GM12891 (cell line): Measurements from ENCODE around the gene NTN3.
A peak's percentile ranks its signal among the peaks of the same experiment; 100 is the strongest.

Experiments used
- DNase-seq: peaks from one replicate; pipeline ENCODE4 v3.0.0; 2011; ENCODE audit warnings: low spot score; ENCODE audit not compliant: insufficient read length
- FAIRE-seq: peaks from 2 replicates; lab custom pipeline; 2011; peaks lifted over from hg19 to GRCh38; lab: Jason Lieb, UNC
- PAX5 ChIP-seq: IDR thresholded peaks from 2 replicates; pipeline ENCODE4 v1.6.1; 2011; ENCODE audit warnings: low read length, moderate library complexity, mild to moderate bottlenecking; ENCODE audit not compliant: insufficient read depth, severe bottlenecking
- POLR2A ChIP-seq: IDR thresholded peaks from 2 replicates; pipeline ENCODE4 v1.6.1; 2011; ENCODE audit warnings: low read depth, low read length, control low read depth
- POLR2AphosphoS5 ChIP-seq: IDR thresholded peaks from 2 replicates; pipeline ENCODE4 v1.6.1; 2011; ENCODE audit warnings: low read depth, low read length, control low read depth
- POU2F2 ChIP-seq: IDR thresholded peaks from 2 replicates; pipeline ENCODE4 v1.6.1; 2011; ENCODE audit warnings: low read depth, mild to moderate bottlenecking, control low read depth, low read length, moderate library complexity
- SPI1 ChIP-seq: IDR thresholded peaks from 2 replicates; pipeline ENCODE4 v1.6.1; 2011; ENCODE audit warnings: low read depth, low read length, control low read depth
- TAF1 ChIP-seq: IDR thresholded peaks from 2 replicates; pipeline ENCODE4 v1.6.1; 2011; ENCODE audit warnings: low read depth, low read length, control low read depth

NTN3 gene

DNA sequence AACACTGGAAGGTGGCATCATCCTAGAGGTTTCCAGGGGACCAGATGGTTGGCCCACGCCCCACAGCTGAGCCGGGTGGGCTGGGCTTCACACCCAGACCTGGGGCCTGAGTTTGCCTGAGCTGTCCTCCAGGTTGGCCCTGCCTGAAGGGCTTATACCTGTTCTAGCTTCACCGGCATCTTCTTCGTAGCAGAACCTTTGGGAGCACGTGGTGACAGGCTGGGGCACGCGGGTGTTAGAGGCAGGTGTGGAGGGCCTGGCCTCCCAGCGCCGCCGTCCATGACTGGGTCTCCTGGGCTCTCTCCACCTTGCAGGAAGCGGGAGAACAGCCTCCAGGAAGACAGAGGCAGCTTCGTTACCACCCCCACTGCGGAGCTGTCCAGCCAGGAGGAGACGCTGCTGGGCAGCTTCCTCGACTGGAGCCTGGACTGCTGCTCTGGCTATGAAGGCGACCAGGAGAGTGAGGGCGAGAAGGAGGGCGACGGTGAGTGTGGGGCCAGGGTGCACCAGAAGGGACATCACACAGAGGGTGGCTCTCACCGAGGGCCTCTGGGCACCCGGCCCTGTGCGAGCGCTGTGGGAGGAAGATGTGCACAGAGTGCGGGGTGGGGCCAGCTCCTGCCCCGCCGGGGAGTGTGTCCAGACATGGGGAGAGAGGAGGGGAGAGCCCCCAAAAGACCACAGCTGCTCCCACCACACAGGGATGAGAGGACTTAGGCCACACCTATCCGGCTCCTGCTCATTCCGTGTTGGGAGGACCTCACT, 15.8 kb upstream of the NTN3 start:
- no peak for DNase-seq
- TF ChIP-seq SPI1 (no peak), PAX5 (no peak), TAF1 (no peak), POLR2A (no peak), POLR2AphosphoS5 (no peak), POU2F2 (no peak)
- FAIRE-seq = no peak

DNA sequence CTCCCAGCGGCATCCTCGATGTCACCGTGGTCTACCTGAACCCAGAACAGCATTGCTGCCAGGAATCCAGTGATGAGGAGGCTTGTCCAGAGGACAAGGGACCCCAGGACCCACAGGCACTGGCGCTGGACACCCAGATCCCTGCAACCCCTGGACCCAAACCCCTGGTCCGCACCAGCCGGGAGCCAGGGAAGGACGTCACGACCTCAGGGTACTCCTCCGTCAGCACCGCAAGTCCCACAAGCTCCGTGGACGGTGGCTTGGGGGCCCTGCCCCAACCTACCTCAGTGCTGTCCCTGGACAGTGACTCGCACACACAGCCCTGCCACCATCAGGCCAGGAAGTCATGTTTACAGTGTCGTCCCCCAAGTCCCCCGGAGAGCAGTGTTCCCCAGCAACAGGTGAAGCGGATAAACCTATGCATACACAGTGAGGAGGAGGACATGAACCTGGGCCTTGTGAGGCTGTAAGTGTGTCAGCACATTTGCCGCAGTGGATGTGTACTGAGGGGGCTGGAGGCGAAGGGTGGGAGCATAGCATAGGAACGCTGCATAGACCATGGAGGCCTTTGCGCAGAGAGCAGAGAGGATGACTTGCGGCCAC, 14.4 kb upstream of the NTN3 start:
- FAIRE-seq (no peak), DNase-seq (no peak)
- TF ChIP-seq POLR2A (no peak), TAF1 (no peak), PAX5 (no peak), POU2F2 (no peak), SPI1 (no peak), POLR2AphosphoS5 (no peak)

DNA sequence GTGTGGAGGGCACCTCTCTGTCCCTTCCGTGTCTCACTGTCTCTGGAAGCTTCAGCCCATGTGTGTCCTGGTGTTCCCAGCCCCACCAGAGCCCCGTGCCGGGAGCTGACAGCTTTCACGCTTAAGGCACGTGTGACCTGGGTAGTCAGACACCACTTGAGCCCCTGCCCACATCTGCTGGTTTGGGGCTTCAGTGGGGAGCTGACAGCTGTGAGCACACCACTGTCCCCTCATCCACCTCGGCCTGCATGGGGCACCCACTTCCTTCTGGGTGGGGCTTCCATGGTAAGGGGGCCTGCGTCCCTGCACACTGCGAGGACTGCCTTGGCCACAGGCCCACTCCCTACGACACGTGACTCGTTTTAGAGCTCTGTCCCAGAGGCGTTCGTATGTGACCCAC, 13.8 kb upstream of the NTN3 start:
- FAIRE-seq = no peak
- TF ChIP-seq PAX5 (no peak), POLR2AphosphoS5 (no peak), SPI1 (no peak), TAF1 (no peak), POU2F2 (no peak), POLR2A (no peak)
- DNase-seq = no peak

DNA sequence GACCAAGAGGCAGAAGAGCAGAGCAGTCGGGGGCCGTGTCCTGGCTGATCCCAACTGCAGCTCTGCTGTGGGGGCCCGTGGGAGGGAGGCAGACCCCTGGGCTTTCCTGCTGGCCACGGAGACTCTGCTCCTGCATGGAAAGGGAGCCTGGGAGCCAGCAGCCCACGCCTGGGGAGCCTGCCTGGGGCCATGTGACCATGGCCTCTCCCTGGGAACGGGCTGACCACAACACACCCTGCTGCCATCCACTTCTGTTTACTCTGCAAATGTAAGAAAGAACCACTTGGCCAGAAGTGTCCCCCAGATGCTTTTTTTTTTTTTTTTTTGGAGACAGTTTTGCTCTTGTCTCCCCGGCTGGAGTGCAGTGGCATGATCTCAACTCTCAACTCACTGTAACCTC, 13.2 kb upstream of the NTN3 start:
- TF ChIP-seq POLR2A = no peak
- no peak for DNase-seq
- no peak for FAIRE-seq

DNA sequence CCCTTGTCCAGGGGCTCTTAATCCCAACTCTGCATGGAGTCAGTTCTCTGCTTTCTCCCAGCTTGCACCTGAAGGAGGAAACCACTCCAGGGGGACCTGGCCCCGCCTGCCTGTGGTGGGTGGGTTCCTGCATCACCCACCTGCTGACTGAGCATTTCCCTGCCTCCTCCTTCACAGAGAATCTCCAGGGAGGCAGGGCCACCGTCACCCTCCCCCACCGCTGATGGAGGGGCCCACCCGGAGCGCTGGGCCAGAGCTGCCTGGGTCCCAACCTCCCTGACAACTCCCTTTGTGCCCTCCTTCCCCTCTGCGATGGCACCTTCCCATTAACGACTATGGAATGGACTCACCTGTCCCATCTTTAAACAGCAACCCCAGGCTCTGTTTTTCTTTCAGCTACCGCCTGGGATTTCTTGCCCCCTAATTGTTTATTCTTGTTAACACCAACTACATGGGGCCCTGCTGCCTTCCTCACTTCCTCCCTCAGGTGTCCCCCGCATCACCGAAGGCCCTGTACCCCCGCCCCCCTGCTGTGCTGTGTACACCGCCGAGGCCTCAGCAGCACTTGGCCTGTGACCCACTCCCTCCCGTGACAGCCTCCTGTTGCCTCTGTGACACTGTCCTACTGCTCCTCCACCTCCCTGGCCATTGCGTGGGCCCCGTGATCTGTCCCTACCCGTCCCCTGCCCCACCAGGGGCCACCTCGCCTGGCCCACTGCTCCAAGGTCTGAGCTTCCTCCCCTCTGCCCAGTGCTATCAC, 12.0 kb upstream of the NTN3 start:
- DNase-seq = no peak
- no peak for FAIRE-seq
- TF ChIP-seq POLR2A (no peak), SPI1 (no peak), POU2F2 (no peak), PAX5 (no peak), TAF1 (no peak), POLR2AphosphoS5 (no peak)

DNA sequence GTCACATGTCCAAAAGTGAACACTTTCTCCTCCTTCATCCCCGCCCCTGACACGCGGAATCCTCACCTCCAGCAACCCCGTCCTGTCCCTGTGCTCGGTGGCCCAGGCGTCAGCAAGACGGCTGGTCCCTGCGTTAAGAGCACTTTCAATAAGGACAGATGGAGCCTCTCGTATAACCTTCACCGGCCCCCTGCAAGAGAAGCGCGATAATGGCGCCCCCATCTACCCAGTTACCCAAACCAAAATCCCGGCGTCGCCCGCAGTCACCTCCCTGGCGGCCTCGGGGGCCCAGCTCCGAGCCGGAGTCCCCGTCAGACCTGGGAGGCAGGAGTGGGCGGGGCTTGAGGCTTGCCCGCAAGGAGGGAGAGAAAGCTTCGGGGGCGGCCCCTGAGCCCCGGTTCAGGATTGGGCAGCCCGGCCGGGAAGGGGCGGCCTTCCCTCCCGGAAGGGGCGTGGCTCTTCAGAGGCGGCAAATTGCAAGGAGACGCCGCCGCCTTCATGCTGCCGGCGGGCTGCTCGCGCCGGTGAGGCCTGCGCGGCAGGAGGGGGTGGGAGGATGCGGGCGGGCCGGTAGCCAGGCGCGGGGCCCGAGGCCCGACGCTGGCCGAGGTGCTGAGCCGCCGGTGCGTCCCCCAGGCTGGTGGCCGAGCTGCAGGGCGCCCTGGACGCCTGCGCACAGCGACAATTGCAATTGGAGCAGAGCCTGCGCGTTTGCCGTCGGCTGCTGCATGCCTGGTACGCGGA, 11.3 kb upstream of the NTN3 start, which contains the start of gene TEDC2:
Gene TEDC2, plus strand, starts transcription at position 463 of the 744 bp plus-strand sequence. Its CDS starts 36 bp downstream, at position 499.
- TF ChIP-seq TAF1 = no peak
- no peak for TF ChIP-seq SPI1
- no peak for TF ChIP-seq POLR2AphosphoS5
- TF ChIP-seq PAX5 = no peak
- no peak for TF ChIP-seq POLR2A
- no peak for TF ChIP-seq POU2F2
- peak; percentile 97 for FAIRE-seq
- DNase-seq = peak; percentile 100

DNA sequence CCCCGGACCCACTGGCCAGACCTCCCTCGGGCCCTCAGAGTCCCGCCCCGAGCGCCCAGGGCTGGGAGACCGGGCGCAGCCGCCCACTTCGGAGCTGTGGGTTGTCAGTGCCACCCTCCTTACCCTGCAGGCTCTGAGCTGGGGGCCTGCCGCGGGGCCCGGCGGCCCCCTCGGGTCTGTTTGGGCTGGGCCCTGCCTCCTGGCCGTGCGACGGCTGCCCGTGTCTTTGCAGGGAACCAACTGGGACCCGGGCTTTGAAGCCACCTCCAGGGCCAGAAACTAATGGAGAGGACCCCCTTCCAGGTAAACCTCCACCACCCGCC, 10.7 kb upstream of the NTN3 start:
- no peak for FAIRE-seq
- no peak for TF ChIP-seq TAF1
- no peak for TF ChIP-seq POU2F2
- TF ChIP-seq POLR2AphosphoS5 = no peak
- no peak for TF ChIP-seq SPI1
- no peak for DNase-seq

DNA sequence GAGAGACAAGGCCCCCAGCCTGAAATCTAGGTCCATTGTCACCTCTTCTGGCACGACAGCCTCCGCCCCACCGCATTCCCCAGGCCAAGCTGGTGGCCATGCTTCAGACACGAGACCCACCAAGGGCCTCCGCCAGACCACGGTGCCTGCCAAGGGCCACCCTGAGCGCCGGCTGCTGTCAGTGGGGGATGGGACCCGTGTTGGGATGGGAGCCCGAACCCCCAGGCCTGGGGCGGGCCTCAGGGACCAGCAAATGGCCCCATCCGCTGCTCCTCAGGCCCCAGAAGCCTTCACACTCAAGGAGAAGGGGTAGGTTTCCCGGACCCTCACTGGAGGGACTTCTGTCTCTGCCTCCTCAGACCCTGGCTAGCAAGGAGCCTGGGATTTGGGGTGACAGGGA, 10.2 kb upstream of the NTN3 start:
- TF ChIP-seq POLR2A (no peak), POLR2AphosphoS5 (no peak), SPI1 (no peak), PAX5 (no peak), TAF1 (no peak), POU2F2 (no peak)
- FAIRE-seq (no peak), DNase-seq (no peak)
